ENCODE results near the gene USP31. TPM values are rescaled to one million over a fixed set of nuclear protein-coding genes. Genes with fewer than 3 reads are reported as not detected.

Gene USP31
- total RNA-seq, 1 experiment from 2014 or later, result 26.9 TPM

DNA sequence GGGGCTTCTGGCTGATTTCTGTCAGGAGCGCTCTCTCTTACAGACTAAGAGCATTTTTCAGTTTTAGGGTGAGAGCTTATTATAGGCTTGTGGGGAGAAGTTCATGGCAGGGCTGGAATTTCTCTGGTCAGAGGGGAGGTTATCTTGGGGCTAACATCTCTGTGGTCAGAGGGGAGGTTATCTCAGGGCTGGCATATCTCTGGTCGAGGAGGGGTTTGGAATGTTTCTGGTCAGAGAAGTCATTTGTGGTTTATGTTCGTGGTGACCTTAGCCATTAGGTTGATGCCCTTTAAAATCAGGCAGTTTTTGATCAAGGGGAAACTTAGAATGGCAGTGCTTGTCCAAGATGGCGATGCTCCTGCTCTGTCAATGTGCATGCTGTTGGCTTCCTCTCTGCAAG, 10.8 kb upstream of the USP31 start:
- intact Hi-C loops (cut with micrococcal nuclease), result no loop called here
- BruUV-seq (replicated peaks), result no TSS peak
- no peak for DNase-seq (ENCODE audit: unreplicated experiment)
- ChIA-PET POLR2A (interaction anchor here (1.3 kb wide), 2 partner anchors 8 to 21 kb away, joined by 3 to 4 read pairs; no protein-coding TSS in a partner anchor), CTCF (interaction anchor here (0.7 kb wide), 1 partner anchor 274 kb away, joined by 3 read pairs; no protein-coding TSS in a partner anchor)
- H3K4me1 Mint-ChIP-seq (ENCODE audit: insufficient read depth, unreplicated experiment), result no peaks in the 10 kb centered on the region
- H3K4me3 Mint-ChIP-seq (ENCODE audit: unreplicated experiment), result no peak overlapping the region
- H3K27me3 Mint-ChIP-seq (ENCODE audit: insufficient read depth, unreplicated experiment), result peaks cover 27% of the 10 kb centered on the region
- TF ChIP-seq, protein P1, sequence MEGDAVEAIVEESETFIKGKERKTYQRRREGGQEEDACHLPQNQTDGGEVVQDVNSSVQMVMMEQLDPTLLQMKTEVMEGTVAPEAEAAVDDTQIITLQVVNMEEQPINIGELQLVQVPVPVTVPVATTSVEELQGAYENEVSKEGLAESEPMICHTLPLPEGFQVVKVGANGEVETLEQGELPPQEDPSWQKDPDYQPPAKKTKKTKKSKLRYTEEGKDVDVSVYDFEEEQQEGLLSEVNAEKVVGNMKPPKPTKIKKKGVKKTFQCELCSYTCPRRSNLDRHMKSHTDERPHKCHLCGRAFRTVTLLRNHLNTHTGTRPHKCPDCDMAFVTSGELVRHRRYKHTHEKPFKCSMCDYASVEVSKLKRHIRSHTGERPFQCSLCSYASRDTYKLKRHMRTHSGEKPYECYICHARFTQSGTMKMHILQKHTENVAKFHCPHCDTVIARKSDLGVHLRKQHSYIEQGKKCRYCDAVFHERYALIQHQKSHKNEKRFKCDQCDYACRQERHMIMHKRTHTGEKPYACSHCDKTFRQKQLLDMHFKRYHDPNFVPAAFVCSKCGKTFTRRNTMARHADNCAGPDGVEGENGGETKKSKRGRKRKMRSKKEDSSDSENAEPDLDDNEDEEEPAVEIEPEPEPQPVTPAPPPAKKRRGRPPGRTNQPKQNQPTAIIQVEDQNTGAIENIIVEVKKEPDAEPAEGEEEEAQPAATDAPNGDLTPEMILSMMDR (IDR thresholded peaks at IDR 0.05; ENCODE audit: unreplicated experiment), result no peak
- H3K36me3 Mint-ChIP-seq (ENCODE audit: insufficient read depth, unreplicated experiment), result no peaks in the 10 kb centered on the region
- H3K9me3 Mint-ChIP-seq (ENCODE audit: unreplicated experiment), result no peaks in the 10 kb centered on the region
- H3K27ac Mint-ChIP-seq (ENCODE audit: low read depth, unreplicated experiment), result no peak overlapping the region

DNA sequence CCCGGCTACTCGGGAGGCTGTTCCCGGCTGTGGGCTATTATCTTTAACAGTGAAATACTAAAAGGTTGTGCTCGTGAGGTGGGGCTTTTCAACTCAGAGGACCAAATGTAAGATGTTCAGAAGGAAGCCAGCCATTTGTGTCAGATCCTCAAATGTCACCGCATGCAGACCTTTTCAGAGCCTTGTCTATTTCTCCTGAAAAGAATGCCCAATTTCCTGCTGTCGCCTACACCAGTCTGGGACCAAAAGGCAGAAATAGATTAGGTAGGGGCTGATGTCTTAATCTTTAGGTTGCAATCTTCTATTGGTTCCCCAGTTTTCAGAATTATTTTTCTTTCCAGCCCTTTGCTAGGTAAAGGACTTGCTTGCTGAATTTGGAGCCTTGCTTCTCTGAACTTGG, 8.9 kb upstream of the USP31 start:
- Mint-ChIP-seq H3K27ac (ENCODE audit: low read depth, unreplicated experiment) (no peak overlapping the region), H3K4me1 (ENCODE audit: insufficient read depth, unreplicated experiment) (no peaks in the 10 kb centered on the region), H3K4me3 (ENCODE audit: unreplicated experiment) (no peak overlapping the region), H3K36me3 (ENCODE audit: insufficient read depth, unreplicated experiment) (no peaks in the 10 kb centered on the region), H3K9me3 (ENCODE audit: unreplicated experiment) (no peaks in the 10 kb centered on the region), H3K27me3 (ENCODE audit: insufficient read depth, unreplicated experiment) (peaks cover 13% of the 10 kb centered on the region)
- DNase-seq (ENCODE audit: unreplicated experiment), result no peak
- ChIA-PET CTCF (no interaction called here), POLR2A (no interaction called here)
- TF ChIP-seq, protein P1 (IDR thresholded peaks at IDR 0.05; ENCODE audit: unreplicated experiment), result no peak
- intact Hi-C loops (cut with micrococcal nuclease), result no loop called here
- BruUV-seq (replicated peaks), result no TSS peak

DNA sequence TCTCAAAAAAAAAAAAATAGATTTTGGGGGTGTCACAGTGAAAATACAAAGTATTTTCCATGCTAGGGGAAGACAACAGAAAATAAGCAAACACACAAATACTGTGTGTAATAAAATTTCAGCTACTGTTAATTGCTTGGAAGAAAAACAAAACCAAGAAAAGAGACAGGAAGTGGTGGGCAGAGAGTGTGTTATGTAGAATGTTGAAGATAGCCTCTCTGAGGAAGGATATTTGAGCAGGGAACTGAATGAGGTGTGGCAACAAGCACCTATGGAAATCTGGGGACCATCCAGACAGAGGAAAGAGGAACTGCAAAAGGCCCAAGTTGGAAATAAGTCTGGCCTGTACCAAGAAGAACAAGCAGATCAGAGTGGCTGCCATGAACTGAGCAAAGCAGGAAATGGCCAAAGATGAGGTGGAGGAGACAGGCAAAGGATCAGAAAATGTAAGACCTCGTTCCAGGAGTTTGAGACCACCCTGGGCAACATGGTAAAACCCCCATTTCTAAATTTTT, 7.8 kb upstream of the USP31 start:
- ChIA-PET CTCF (interaction anchor here (0.5 to 1.0 kb wide), 5 partner anchors 19 to 1120 kb away, joined by 3 to 7 read pairs (median 5); no protein-coding TSS in a partner anchor), POLR2A (interaction anchor here (0.6 to 0.7 kb wide), 3 partner anchors 13 to 278 kb away, joined by 3 read pairs; no protein-coding TSS in a partner anchor)
- DNase-seq (ENCODE audit: unreplicated experiment), result no peak
- Mint-ChIP-seq H3K4me3 (ENCODE audit: unreplicated experiment) (no peak overlapping the region), H3K27me3 (ENCODE audit: insufficient read depth, unreplicated experiment) (peaks cover 2% of the 10 kb centered on the region), H3K4me1 (ENCODE audit: insufficient read depth, unreplicated experiment) (no peaks in the 10 kb centered on the region), H3K36me3 (ENCODE audit: insufficient read depth, unreplicated experiment) (no peaks in the 10 kb centered on the region), H3K27ac (ENCODE audit: low read depth, unreplicated experiment) (no peak overlapping the region), H3K9me3 (ENCODE audit: unreplicated experiment) (no peaks in the 10 kb centered on the region)
- BruUV-seq (replicated peaks), result no TSS peak
- TF ChIP-seq, protein P1 (IDR thresholded peaks at IDR 0.05; ENCODE audit: unreplicated experiment), result no peak
- intact Hi-C loops (cut with micrococcal nuclease), result no loop called here

DNA sequence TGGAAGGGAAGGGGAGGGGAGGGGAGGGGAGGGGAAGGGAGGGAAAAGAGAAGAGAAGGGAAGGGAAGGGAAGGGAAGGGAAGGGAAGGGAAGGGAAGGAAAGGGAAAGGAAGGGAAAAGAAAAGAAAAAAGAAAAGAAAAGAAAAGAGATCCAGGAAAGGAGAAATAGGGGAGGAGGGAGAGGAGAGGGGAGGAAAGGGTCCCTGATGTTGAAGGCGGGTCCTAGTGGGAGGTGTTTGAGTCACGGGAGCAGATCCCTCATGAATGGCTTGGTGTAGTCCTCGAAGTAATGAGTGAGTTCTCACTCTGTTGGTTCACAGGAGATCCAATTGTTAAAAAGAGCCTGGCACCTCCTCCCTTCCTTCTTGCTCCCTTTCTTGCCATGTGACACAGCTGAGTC, 6.9 kb upstream of the USP31 start:
- Mint-ChIP-seq H3K36me3 (ENCODE audit: insufficient read depth, unreplicated experiment) (no peaks in the 10 kb centered on the region), H3K4me1 (ENCODE audit: insufficient read depth, unreplicated experiment) (no peaks in the 10 kb centered on the region), H3K27me3 (ENCODE audit: insufficient read depth, unreplicated experiment) (no peaks in the 10 kb centered on the region), H3K27ac (ENCODE audit: low read depth, unreplicated experiment) (no peak overlapping the region), H3K4me3 (ENCODE audit: unreplicated experiment) (no peak overlapping the region), H3K9me3 (ENCODE audit: unreplicated experiment) (no peaks in the 10 kb centered on the region)
- BruUV-seq (replicated peaks), result no TSS peak
- CTCF ChIA-PET, result interaction anchor here (0.6 to 0.9 kb wide), 2 partner anchors 13 to 279 kb away, joined by 3 to 4 read pairs; no protein-coding TSS in a partner anchor
- TF ChIP-seq, protein P1 (IDR thresholded peaks at IDR 0.05; ENCODE audit: unreplicated experiment), result no peak
- POLR2A ChIA-PET, result interaction anchor here (0.7 kb wide), 1 partner anchor 279 kb away, joined by 3 read pairs; no protein-coding TSS in a partner anchor
- intact Hi-C loops (cut with micrococcal nuclease), result no loop called here
- DNase-seq (ENCODE audit: unreplicated experiment), result no peak
